Measurements from ENCODE around the gene EML6. TPM values are rescaled to one million over a fixed set of nuclear protein-coding genes. Genes with fewer than 3 reads are reported as not detected.

EML6 gene
- total and polyA plus RNA-seq, 2 of the 13 experiments (the other 11 are each of a cell fraction or from before 2014, with no cell fraction given), result 17.2 to 32.4 TPM

DNA sequence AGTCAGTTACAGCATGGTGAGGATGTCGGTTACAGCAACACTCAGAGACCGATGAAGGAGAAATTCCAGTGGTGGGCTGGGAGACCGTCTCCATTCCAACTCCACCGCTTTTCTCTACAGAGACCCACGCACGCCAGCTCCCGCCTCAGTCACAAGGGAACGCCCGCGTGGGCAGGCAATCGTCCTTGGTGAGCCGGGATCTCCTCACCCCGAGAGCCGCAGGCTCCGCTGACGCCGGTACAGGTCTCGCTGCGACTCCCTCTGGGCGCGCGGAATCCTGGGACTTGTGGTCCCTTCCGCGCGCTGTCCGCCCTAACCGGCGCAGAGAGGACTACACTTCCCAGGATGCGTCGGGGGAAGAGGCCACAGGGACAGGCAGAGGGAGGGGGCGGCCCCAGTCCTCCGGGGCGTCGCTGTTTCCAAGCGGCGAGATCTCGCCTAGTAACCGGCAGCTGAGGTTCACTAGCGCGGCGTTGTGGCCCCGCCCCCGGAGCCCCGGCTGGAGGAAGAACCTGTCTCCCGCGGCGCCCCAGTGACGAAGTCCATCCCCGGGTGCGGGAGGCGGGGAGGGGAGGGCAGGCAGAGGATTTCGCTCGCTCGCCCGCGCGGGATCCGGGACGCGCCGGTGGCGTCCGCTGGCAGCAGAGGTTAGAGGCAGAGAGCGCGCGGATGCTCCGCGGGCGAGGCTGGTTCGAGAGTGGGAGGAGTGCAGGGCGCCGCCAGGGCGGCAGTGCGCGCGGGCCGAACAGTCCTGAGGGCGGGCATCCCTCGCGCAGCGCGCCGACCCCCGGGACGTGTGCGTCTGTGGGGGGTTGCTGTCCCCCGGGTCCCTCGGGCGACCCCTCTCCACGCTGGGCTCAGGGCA lies at the start of gene EML6 (continued):
- TF ChIP-seq HOXD1 (CRISPR knock-in tag; IDR thresholded peaks at IDR 0.05) (peak; percentile 76), ZNF749 (CRISPR knock-in tag; IDR thresholded peaks at IDR 0.05; ENCODE audit: borderline replicate concordance) (peak; percentile 56; the same call in 1 of the 2 replicates), CREB1 (IDR thresholded peaks at IDR 0.05) (peak; percentile 82), CREB1 (CRISPR knock-in tag; IDR thresholded peaks at IDR 0.05) (peak; percentile 93), STAT5B (CRISPR knock-in tag; IDR thresholded peaks at IDR 0.05) (no peak), NFKBIZ (CRISPR knock-in tag; IDR thresholded peaks at IDR 0.05) (no peak; the same call in none of the 2 replicates), ZNF709 (CRISPR knock-in tag; IDR thresholded peaks at IDR 0.05) (peak; percentile 92), ZNF274 (CRISPR knock-in tag; IDR thresholded peaks at IDR 0.05) (peak; percentile 89), RXRB (CRISPR knock-in tag; IDR thresholded peaks at IDR 0.05; ENCODE audit: borderline replicate concordance) (peak; percentile 54), CBX1 (IDR thresholded peaks at IDR 0.05; ENCODE audit: low read depth) (peak; percentile 77), FOSL1 (CRISPR knock-in tag; IDR thresholded peaks at IDR 0.05; ENCODE audit: borderline replicate concordance) (no peak), JARID2 (CRISPR knock-in tag; IDR thresholded peaks at IDR 0.05; ENCODE audit: insufficient replicate concordance) (peak; percentile 13), ZNF460 (CRISPR knock-in tag; IDR thresholded peaks at IDR 0.05; ENCODE audit: borderline replicate concordance) (no peak), HOXA5 (CRISPR knock-in tag; IDR thresholded peaks at IDR 0.05) (peak; percentile 45; the same call in 1 of the 2 replicates), ZNF10 (CRISPR knock-in tag; IDR thresholded peaks at IDR 0.05; ENCODE audit: borderline replicate concordance, low read depth) (no peak), ZNF619 (CRISPR knock-in tag; IDR thresholded peaks at IDR 0.05) (peak; percentile 81; the same call in 1 of the 2 replicates), PHF20 (CRISPR knock-in tag; IDR thresholded peaks at IDR 0.05) (peak; percentile 75), ZIK1 (CRISPR knock-in tag; IDR thresholded peaks at IDR 0.05; ENCODE audit: borderline replicate concordance, low read depth) (peak; percentile 86), ZNF296 (CRISPR knock-in tag; conservative IDR thresholded peaks at IDR 0.05) (0 out of 2 replicates have a peak, but pooled peaks have one; percentile 58), ZNF556 (CRISPR knock-in tag; IDR thresholded peaks at IDR 0.05; ENCODE audit: borderline replicate concordance) (peak; percentile 65; the same call in 1 of the 2 replicates), RBFOX2 (IDR thresholded peaks at IDR 0.05; ENCODE audit: low read depth, low read length) (peak; percentile 88), ZMYM4 (CRISPR knock-in tag; IDR thresholded peaks at IDR 0.05) (no peak; the same call in 1 of the 2 replicates), CREM (IDR thresholded peaks at IDR 0.05) (peak; percentile 93), CREM (CRISPR knock-in tag; IDR thresholded peaks at IDR 0.05) (no peak), SPEN (CRISPR knock-in tag; IDR thresholded peaks at IDR 0.05; ENCODE audit: low read depth) (peak; percentile 66; the same call in 1 of the 2 replicates), FIP1L1 (IDR thresholded peaks at IDR 0.05; ENCODE audit: borderline replicate concordance, insufficient read depth, low read depth, low read length) (no peak)
- TF ChIP-seq, protein P1, sequence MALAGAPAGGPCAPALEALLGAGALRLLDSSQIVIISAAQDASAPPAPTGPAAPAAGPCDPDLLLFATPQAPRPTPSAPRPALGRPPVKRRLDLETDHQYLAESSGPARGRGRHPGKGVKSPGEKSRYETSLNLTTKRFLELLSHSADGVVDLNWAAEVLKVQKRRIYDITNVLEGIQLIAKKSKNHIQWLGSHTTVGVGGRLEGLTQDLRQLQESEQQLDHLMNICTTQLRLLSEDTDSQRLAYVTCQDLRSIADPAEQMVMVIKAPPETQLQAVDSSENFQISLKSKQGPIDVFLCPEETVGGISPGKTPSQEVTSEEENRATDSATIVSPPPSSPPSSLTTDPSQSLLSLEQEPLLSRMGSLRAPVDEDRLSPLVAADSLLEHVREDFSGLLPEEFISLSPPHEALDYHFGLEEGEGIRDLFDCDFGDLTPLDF (CRISPR knock-in tag; IDR thresholded peaks at IDR 0.05), result no peak; the same call in 1 of the 2 replicates
- TF ChIP-seq, protein P2, sequence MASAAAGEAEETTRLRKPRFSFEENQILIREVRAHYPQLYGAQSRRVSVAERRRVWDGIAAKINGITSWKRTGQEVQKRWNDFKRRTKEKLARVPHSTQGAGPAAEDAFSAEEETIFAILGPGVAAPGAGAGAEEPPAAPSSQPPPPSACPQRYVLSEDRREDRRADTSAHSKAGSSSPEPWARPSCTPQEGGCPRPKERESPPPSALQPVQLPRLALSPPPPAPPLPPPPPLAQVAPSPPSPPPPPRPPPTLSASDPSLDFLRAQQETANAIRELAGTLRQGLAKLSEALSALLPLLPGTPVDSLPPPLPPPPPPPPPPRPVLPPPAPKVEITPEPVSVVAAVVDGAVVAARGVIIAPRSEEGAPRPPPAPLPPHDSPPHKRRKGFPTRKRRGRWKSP (CRISPR knock-in tag; IDR thresholded peaks at IDR 0.05), result peak; percentile 93
- TF ChIP-seq, protein P3, sequence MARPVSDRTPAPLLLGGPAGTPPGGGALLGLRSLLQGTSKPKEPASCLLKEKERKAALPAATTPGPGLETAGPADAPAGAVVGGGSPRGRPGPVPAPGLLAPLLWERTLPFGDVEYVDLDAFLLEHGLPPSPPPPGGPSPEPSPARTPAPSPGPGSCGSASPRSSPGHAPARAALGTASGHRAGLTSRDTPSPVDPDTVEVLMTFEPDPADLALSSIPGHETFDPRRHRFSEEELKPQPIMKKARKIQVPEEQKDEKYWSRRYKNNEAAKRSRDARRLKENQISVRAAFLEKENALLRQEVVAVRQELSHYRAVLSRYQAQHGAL (CRISPR knock-in tag; IDR thresholded peaks at IDR 0.05; ENCODE audit: not compliant biosample characterization), result no peak
